Tongue (tissue), 2 donors: ENCODE measurements around the gene DOCK10. TPM values are rescaled to one million over a fixed set of nuclear protein-coding genes. Genes with fewer than 3 reads are reported as not detected.

ENCODE experiments used
- DNase-seq: peaks from one replicate; pipeline ENCODE4 v3.0.0-alpha.2; 2015
- total RNA-seq: library from RNA; depleted of rRNA; stranded (reverse); fragments of >200 nt; gene quantifications from one replicate; pipeline ENCODE4 v1.2.3, GENCODE V29; 2014

DOCK10 gene
- total RNA-seq, 1 donor from 2014 or later = 13.8 TPM

DNA sequence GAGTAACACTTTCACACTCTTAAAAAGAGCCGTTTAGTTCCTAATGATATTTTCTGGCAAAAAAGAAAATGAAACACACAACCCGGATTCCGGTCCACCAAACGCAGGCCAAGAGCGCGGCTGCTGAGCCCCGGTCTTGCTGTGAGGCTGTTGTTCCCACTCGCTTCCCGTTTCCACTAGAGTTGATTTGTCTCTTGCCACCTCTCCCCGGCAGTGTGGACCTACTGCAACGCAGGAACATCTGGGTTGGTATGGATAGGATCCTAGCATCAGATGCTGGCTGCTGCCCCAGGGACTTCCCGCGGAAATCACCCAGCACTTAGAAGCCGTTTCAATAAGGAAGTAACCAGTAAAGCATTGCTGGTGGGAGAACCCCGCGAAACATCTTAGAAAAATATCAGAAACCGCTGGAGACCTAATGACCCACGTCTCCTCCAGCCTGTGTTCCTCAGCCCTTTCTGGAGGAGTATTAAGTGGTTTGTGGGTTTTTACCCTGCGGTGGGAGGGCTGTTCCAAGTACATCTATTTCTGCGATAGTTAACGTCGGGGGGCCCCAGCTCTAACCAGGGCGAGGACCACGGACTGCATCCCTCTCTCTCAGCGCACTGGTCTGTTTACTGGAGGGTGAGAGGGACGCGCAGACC lies 939 bp downstream of the DOCK10 start:
- DNase-seq = peak; percentile 51

DNA sequence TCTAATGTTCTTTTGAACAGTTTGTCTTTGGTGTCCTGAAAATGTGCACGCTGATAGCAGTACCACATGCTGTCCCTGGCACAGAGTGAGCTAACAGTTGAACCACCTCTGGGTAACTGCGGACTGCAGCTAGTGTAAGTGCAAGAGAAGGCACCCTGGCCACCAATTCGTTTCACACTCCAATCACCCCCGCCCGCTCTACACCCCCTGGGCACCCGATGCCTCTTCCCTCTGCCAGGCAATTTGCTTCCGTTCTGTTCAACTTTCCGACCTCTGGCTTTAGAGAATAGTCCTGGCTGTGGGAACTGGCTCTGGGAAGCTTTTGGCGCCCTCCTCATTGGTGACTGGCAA lies 1.4 kb downstream of the DOCK10 start:
- DNase-seq = no peak

DNA sequence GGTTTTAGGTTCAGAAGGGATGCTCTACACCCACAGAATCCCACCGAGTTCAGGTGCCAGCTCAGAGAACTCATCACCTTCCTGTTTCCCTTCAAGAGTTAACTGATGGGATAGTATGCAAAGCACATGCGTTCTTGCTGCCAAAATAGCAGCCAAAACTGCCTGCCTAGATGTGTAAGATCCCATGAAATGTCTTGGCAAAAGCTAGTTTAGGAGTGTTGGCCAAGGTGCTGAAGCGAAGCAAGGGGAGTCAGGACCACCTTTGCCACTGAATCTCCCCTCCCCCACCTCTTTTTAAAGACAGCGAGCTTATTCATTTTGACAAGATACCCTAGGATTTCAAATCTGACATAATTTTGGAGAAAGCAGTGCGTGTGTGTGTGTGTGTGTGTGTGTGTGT lies 2.1 kb downstream of the DOCK10 start:
- peak; percentile 35 for DNase-seq

DNA sequence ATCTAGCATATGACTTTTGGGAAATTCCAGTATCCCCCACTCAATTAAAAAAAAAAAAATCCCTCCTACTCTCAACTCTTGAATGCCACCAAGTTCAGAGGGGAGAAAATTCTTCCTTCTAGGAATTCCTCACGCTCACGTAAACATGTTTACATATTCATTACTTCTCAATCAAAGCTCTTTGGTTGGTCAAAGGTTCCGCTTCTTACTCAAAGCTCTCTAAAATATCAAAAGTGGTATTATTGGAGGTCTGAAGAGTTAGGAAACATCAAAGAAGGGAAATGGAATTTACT lies 4.1 kb downstream of the DOCK10 start:
- DNase-seq = no peak

- no peak for DNase-seq
Observed at GRCh38 chr2:225037415-225038230, 4.6 kb downstream of the DOCK10 start.

GRCh38 chr2:225036431-225036830 lies 5.8 kb downstream of the DOCK10 start:
- DNase-seq = no peak

GRCh38 chr2:225033440-225034318 lies 8.6 kb downstream of the DOCK10 start:
- DNase-seq = no peak

- no peak for DNase-seq
Observed at GRCh38 chr2:225032246-225032645, 10.0 kb downstream of the DOCK10 start.

GRCh38 chr2:225031599-225031998 lies 10.7 kb downstream of the DOCK10 start:
- DNase-seq = no peak

DNA sequence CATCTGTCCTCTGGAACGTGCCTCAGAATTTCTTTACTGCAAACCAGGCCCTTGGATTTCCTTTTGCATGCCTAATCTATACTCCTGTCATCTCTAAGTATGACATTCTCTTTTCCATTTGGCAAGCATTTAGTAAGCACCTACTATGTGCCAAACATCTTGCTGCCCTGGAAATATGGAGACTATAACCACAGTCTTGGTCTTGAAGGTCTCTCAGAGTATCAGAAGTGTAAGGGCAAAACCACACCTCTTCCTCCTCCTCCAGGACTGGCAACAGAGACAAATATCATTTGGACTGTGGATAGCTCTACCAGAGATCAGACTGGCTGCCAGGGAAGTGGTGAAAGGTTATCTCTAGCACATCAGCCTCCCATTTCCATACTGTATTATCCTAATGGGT lies 11.4 kb downstream of the DOCK10 start:
- DNase-seq = no peak

GRCh38 chr2:225030203-225030602 lies 12.1 kb downstream of the DOCK10 start:
- DNase-seq = no peak

DNA sequence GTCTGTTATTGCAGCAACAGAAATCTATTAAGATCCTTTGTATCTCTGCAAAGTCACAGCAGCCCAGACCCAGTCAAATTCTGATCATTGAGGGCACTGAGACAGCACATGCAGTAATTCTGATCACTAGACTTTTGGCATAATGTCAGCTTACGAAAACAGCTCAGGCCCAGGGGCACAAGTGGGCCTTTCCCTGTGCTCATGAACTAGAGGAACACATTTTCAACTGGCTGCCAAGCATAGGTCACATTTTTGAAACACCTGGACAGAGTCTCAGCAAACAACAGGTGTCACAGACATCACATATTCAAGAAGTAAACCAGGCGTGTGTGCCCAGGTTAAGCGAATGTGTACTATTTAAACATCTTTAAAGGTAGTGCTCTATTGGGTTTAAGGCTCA lies 13.7 kb downstream of the DOCK10 start:
- no peak for DNase-seq

DNA sequence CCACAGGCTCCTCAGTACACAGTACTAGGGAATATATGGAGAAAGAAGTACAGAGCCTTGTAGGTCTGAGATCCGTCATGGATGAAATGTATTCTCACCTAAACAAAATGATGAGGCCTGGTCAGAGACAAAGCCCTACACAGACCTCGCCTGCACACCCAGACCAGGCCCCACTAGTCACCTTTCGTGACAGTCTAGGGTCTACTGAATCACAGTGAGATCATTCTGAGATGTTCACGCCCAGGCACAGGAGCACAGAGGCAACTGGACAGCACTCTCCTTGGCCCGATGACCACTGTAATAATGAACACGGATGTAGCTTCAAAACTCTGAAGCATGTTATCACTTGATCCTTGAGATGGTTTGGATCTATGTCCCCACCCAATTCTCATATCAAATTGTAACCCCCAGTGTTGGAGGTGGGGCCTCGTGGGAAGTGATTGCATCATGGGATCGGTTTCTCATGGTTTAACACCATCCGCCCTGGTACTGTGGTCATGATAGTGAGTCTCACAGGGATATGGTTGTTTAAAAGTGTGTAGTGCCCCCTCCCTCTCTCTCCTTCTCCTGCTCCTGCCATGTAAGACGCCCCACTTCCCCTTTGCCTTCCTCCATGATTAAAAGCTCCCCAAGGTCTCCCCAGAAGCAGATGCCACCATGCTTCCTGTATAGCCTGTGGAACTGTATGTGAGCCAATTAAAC lies 15.1 kb downstream of the DOCK10 start:
- no peak for DNase-seq

DNA sequence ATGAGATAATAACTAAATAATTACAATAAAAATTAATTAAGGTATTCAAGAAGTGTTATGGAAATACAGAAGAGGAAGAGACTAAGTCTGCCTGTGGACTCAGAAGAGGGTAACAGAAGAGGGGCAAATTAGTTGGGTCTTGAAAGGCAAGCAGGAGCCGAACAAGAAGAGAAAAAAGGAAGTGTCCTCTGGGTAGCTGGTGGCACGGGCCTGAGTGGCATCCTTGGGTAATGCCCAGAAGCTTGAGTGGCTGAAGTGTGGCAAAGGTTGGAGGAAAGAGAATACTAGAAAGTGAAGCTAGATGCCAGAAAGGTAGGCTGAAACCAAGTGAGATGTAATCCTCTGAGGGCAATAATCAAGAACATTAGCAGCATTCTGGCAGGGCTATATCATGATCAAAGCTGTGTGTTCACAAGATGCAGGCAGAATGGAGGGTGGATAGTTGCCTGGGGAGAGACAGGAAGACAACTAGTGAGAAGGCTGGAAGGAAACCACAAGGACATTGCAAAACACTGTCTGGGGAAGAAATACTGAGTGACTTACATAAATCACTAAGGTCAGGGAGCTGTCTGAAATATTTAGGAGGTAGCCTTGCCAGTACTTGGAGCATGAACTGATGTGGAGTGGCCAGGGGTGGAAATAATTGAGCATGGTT lies 16.2 kb downstream of the DOCK10 start:
- no peak for DNase-seq

- no peak for DNase-seq
Observed at GRCh38 chr2:225022188-225022587, 20.1 kb downstream of the DOCK10 start.

- DNase-seq = no peak
Observed at GRCh38 chr2:225020168-225020849, 22.0 kb downstream of the DOCK10 start.

DNA sequence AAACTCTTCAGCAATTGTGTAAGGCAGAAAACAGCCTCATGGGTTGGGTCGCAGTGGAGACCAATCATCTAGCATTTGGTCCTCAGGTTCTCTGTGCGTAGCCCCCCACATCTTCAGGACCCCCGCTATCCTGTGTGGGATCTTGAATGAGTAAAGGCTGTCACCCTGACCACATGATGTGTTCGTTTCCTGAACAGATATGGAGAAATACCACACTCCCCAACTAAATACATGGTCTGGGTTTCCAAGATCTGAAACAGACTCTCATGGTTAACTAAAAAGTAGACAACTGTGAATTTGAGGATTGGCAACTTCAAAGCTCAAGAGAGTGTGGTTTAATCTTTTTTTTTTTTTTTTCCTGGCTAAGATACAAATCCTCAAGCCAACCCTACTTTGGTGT lies 23.2 kb downstream of the DOCK10 start:
- no peak for DNase-seq

- no peak for DNase-seq
Observed at GRCh38 chr2:225017713-225018112, 24.6 kb downstream of the DOCK10 start.

DNA sequence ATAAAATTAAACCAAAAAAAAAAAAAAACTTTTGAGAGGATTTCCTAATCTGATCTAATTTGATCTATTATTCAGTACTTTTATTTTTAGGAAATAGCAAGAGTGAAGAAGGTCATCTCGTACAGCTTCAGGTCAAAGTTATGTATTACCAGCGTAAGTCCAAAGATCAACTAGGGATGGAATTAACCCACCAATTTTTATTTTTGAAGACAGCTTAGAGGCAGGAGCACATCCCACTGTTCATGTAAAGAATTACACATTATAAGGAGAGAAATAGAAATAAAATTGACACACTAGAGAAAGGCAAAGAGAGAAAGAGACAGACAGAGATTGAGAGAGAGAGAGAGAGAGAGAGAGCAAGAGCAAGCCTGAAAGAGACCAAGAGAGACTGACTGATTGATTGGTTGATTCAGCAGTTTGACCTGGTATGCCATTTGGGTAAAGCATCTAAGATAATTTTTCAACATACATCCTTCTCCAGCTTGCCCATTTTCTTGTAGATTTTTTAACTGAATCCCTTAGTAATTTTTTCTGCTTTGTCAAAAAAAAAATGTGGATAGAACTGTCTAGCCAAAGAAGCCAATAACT lies 25.1 kb downstream of the DOCK10 start:
- DNase-seq = no peak

DNA sequence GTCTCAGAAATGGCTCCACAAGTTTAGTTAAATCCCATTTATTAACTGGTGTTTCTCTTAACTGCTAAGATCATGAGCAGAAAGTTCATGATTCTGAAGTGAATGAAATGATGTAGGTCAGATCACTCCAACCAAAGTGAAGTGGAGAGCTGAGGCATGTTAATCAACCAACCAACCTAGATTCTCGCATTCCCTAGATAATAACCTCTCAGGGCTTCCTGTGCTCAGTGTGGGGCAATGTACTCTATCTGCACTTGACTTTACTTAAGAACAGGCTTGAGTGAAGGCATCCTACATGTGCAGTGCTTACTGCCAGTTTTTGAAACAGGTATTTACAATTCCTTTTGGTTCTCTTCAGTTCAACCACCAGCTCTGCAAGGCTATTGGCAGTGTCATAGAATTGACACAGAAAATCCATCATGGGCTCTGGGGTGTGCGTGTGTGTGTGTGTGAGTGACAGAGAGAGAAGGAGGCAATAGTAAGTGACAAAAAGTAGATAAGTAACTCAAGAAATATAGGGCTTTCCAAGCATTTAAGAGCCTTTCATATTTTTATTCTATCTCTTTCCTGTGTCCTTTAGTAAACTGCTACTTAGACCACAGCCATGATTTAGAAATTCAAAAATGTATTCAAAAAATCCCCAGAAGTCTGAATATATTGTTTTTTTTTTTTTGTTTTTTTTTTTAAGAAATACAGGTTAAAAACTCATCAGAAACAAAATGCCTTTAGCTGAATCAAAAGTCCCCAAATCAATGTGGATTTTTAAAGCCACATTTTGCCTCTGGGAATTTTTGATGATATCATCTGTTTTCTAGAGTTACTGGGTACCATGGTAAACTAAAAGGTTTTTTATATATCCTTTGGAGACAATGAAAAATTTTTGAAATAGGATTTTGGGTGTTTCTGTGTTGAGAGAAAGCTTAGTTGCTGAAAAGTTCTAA lies 28.6 kb downstream of the DOCK10 start:
- DNase-seq = no peak
